GM23248 (cell line): Measurements from ENCODE around the gene FRAT1. TPM values are rescaled to one million over a fixed set of nuclear protein-coding genes. Genes with fewer than 3 reads are reported as not detected.

Experiments used
- DNase-seq: peaks from one replicate; pipeline ENCODE4 v3.0.0-alpha.2; 2015
- H2AFZ ChIP-seq: fragments of 200-600 bp; sonication (generic); 2 replicates; pipeline ENCODE4 v1.6.1; 2016; ENCODE audit warnings: antibody characterized with exemption
- H3F3A ChIP-seq: fragments of 200-600 bp; sonication (generic); 2 replicates; pipeline ENCODE4 v1.6.1; 2016; ENCODE audit warnings: mild to moderate bottlenecking, antibody characterized with exemption, mixed run types; ENCODE audit not compliant: insufficient read depth
- H3K27ac ChIP-seq: fragments of 200-600 bp; sonication (generic); 2 replicates; pipeline ENCODE4 v1.5.1; 2016; ENCODE audit warnings: mild to moderate bottlenecking
- H3K27me3 ChIP-seq: fragments of 200-600 bp; sonication (generic); replicated peaks from 2 replicates; pipeline ENCODE4 v1.6.1; 2016; ENCODE audit warnings: mild to moderate bottlenecking; ENCODE audit not compliant: insufficient read depth
- H3K36me3 ChIP-seq: fragments of 200-600 bp; sonication (generic); 2 replicates; pipeline ENCODE4 v1.6.1; 2016; ENCODE audit warnings: low read depth, mild to moderate bottlenecking
- H3K4me1 ChIP-seq: fragments of 200-600 bp; sonication (generic); 2 replicates; pipeline ENCODE4 v1.6.1; 2016; ENCODE audit warnings: mild to moderate bottlenecking; ENCODE audit not compliant: insufficient read depth
- H3K4me2 ChIP-seq: fragments of 200-600 bp; sonication (generic); one replicate; pipeline ENCODE4 v1.6.1; 2016; ENCODE audit warnings: mild to moderate bottlenecking; ENCODE audit not compliant: unreplicated experiment
- H3K4me3 ChIP-seq: fragments of 200-600 bp; sonication (generic); 2 replicates; pipeline ENCODE4 v1.5.1; 2016; ENCODE audit warnings: mild to moderate bottlenecking
- H3K79me2 ChIP-seq: fragments of 200-600 bp; sonication (generic); 2 replicates; pipeline ENCODE4 v1.6.1; 2016; ENCODE audit warnings: mild to moderate bottlenecking; ENCODE audit not compliant: insufficient read depth
- H3K9ac ChIP-seq: fragments of 200-600 bp; sonication (generic); 2 replicates; pipeline ENCODE4 v1.6.1; 2016; ENCODE audit warnings: mild to moderate bottlenecking
- H3K9me2 ChIP-seq: fragments of 200-600 bp; sonication (generic); 2 replicates; pipeline ENCODE4 v1.6.1; 2016; ENCODE audit warnings: mixed run types, mild to moderate bottlenecking, moderate library complexity; ENCODE audit not compliant: insufficient read depth
- H3K9me3 ChIP-seq: fragments of 200-600 bp; sonication (generic); one replicate; pipeline ENCODE4 v1.6.1; 2017; ENCODE audit warnings: low read depth
- H4K20me1 ChIP-seq: fragments of 200-600 bp; sonication (generic); 2 replicates; pipeline ENCODE4 v1.6.0; 2016; ENCODE audit not compliant: insufficient read depth
- EZH2 ChIP-seq: fragments of 200-600 bp; sonication (generic); IDR thresholded peaks from 2 replicates; pipeline ENCODE4 v1.6.1; 2018; ENCODE audit warnings: antibody characterized with exemption, mild to moderate bottlenecking; ENCODE audit not compliant: insufficient read depth, poor library complexity, severe bottlenecking
- EZH2phosphoT487 ChIP-seq: fragments of 200-600 bp; sonication (generic); IDR thresholded peaks from 2 replicates; pipeline ENCODE4 v1.6.1; 2018; ENCODE audit warnings: antibody characterized with exemption, moderate library complexity, mild to moderate bottlenecking, low read depth; ENCODE audit not compliant: insufficient read depth
- WGBS, 2 experiments: methylation state at CpG; one replicate each; pipeline ENCODE4 v1.1.6; 2015 to 2017; ENCODE audit warnings: low lambda C conversion rate in 2 of 2, low coverage in 1 of 2; ENCODE audit errors: missing lambda C conversion rate in 2 of 2; 5-methylcytosine and 5-hydroxymethylcytosine counted together
- in situ Hi-C: fragments of 300-500 bp; cut with MboI; formaldehyde crosslinking; loops from 2 replicates; pipeline ENCODE4 v1.15.0; 2020
- polyA plus RNA-seq: library from polyadenylated mRNA; unstranded; fragments of >200 nt; fragmentation: Nextera tagmentation; extraction: Ambion mirVana; gene quantifications from 2 replicates; pipeline ENCODE4 v1.2.1, GENCODE V29; 2016
- total RNA-seq: library from RNA; depleted of rRNA; stranded (reverse); fragments of >200 nt; shearing (Covaris generic); gene quantifications from 2 replicates; pipeline ENCODE4 v1.2.3, GENCODE V29; 2014

FRAT1 gene
- total and polyA plus RNA-seq, 2 experiments from 2014 or later = 0.44 to 1.8 TPM

- Histone ChIP-seq H3K27me3 (no peaks in the 10 kb centered on the region), H3K9me2 (no peaks in the 10 kb centered on the region), H3K4me1 (no peaks in the 10 kb centered on the region), H3K27ac (no peak overlapping the region), H3K9ac (no peak overlapping the region), H3K79me2 (no peaks in the 10 kb centered on the region), H2AFZ (no peak overlapping the region), H4K20me1 (no peaks in the 10 kb centered on the region), H3K36me3 (no peaks in the 10 kb centered on the region; the same call in 1 of the 2 replicates), H3F3A (no peaks in the 10 kb centered on the region), H3K4me3 (no peak overlapping the region), H3K9me3 (no peaks in the 10 kb centered on the region), H3K4me2 (no peak overlapping the region)
- no peak for DNase-seq
- in situ Hi-C loops = no loop called here
- WGBS, 2 experiments = 74 to 80% methylated on average over 7 of the region's 7 CpGs
- TF ChIP-seq EZH2 (no peak), EZH2phosphoT487 (no peak)
Observed at GRCh38 chr10:97356918-97357317, 37.8 kb downstream of the FRAT1 start.

GRCh38 chr10:97358349-97358748 lies 39.3 kb downstream of the FRAT1 start:
- TF ChIP-seq EZH2 (no peak), EZH2phosphoT487 (no peak)
- WGBS, 2 experiments = 92 to 95% methylated on average over 4 of the region's 4 CpGs
- no peaks in the 10 kb centered on the region for H3K27me3 ChIP-seq
- no peaks in the 10 kb centered on the region for H3K9me2 ChIP-seq
- H3K27ac ChIP-seq = no peak overlapping the region
- no peak overlapping the region for H2AFZ ChIP-seq
- DNase-seq = no peak
- H3F3A ChIP-seq = no peaks in the 10 kb centered on the region
- no peaks in the 10 kb centered on the region for H3K4me1 ChIP-seq
- no peak overlapping the region for H3K4me3 ChIP-seq
- no peaks in the 10 kb centered on the region; the same call in 1 of the 2 replicates for H3K36me3 ChIP-seq
- H3K9ac ChIP-seq = no peak overlapping the region
- H4K20me1 ChIP-seq = no peaks in the 10 kb centered on the region
- H3K4me2 ChIP-seq = no peak overlapping the region
- in situ Hi-C loops = no loop called here
- H3K9me3 ChIP-seq = no peaks in the 10 kb centered on the region
- no peaks in the 10 kb centered on the region for H3K79me2 ChIP-seq

- no peaks in the 10 kb centered on the region for H3K4me1 ChIP-seq
- in situ Hi-C loops = no loop called here
- H3K36me3 ChIP-seq = no peaks in the 10 kb centered on the region; the same call in 1 of the 2 replicates
- no peaks in the 10 kb centered on the region for H3K27me3 ChIP-seq
- no peak overlapping the region for H3K4me3 ChIP-seq
- no peak overlapping the region for H3K4me2 ChIP-seq
- H3K27ac ChIP-seq = no peak overlapping the region
- H4K20me1 ChIP-seq = no peaks in the 10 kb centered on the region
- H3F3A ChIP-seq = no peaks in the 10 kb centered on the region
- H3K9me2 ChIP-seq = no peaks in the 10 kb centered on the region
- H3K9me3 ChIP-seq = no peaks in the 10 kb centered on the region
- H2AFZ ChIP-seq = no peak overlapping the region
- no peak for DNase-seq
- H3K9ac ChIP-seq = no peak overlapping the region
- 78 to 84% methylated on average over 3 of the region's 3 CpGs for WGBS, 2 experiments
- no peak for TF ChIP-seq EZH2phosphoT487
- TF ChIP-seq EZH2 = no peak
- H3K79me2 ChIP-seq = no peaks in the 10 kb centered on the region
Observed at GRCh38 chr10:97358781-97359180, 39.7 kb downstream of the FRAT1 start.

GRCh38 chr10:97360705-97361536 lies 41.9 kb downstream of the FRAT1 start:
- no peak overlapping the region for H2AFZ ChIP-seq
- in situ Hi-C loops = no loop called here
- 90 to 95% methylated on average over 11 of the region's 11 CpGs for WGBS, 2 experiments
- no peaks in the 10 kb centered on the region; the same call in 1 of the 2 replicates for H3K36me3 ChIP-seq
- H3F3A ChIP-seq = no peaks in the 10 kb centered on the region
- H4K20me1 ChIP-seq = no peaks in the 10 kb centered on the region
- no peaks in the 10 kb centered on the region for H3K9me3 ChIP-seq
- no peaks in the 10 kb centered on the region for H3K4me1 ChIP-seq
- no peak overlapping the region for H3K27ac ChIP-seq
- no peaks in the 10 kb centered on the region for H3K27me3 ChIP-seq
- TF ChIP-seq EZH2phosphoT487 (no peak), EZH2 (no peak)
- no peak overlapping the region for H3K4me3 ChIP-seq
- no peaks in the 10 kb centered on the region for H3K9me2 ChIP-seq
- no peak overlapping the region for H3K9ac ChIP-seq
- no peaks in the 10 kb centered on the region for H3K79me2 ChIP-seq
- no peak for DNase-seq
- no peak overlapping the region for H3K4me2 ChIP-seq
